Mesendoderm (in vitro differentiated cells): ENCODE results near the gene HLF.

Source experiments
- DNase-seq: peaks from one replicate; pipeline ENCODE4 v3.0.0; 2013
- H2AK5ac ChIP-seq: 2 replicates; pipeline ENCODE4 v1.6.1; 2013; ENCODE audit warnings: low read length, inconsistent platforms
- H2BK120ac ChIP-seq: 2 replicates; pipeline ENCODE4 v1.6.1; 2013; ENCODE audit warnings: low read depth, mild to moderate bottlenecking, low read length, moderate library complexity, mixed read lengths
- H2BK15ac ChIP-seq: replicated peaks from 2 replicates; pipeline ENCODE4 v1.6.1; 2013; ENCODE audit warnings: low read depth, mild to moderate bottlenecking, moderate library complexity
- H2BK5ac ChIP-seq: 2 replicates; pipeline ENCODE4 v1.6.1; 2013; ENCODE audit warnings: low read length, inconsistent platforms
- H3K18ac ChIP-seq: 2 replicates; pipeline ENCODE4 v1.6.1; 2013; ENCODE audit warnings: mild to moderate bottlenecking, low read length, mixed read lengths
- H3K23ac ChIP-seq: one replicate; pipeline ENCODE4 v1.6.1; 2013; ENCODE audit warnings: low read length
- H3K27ac ChIP-seq: 2 replicates; pipeline ENCODE4 v1.5.1; 2013; ENCODE audit warnings: low read depth, mild to moderate bottlenecking, inconsistent platforms, low read length, moderate library complexity
- H3K27me3 ChIP-seq: 2 replicates; pipeline ENCODE4 v1.6.1; 2013; ENCODE audit warnings: low read length, control low read depth, mild to moderate bottlenecking, inconsistent platforms; ENCODE audit not compliant: insufficient read depth, poor library complexity
- H3K36me3 ChIP-seq: 2 replicates; pipeline ENCODE4 v1.6.1; 2013; ENCODE audit warnings: low read length, inconsistent platforms; ENCODE audit not compliant: control insufficient read depth, insufficient read depth
- H3K4ac ChIP-seq: one replicate; pipeline ENCODE4 v1.6.1; 2013; ENCODE audit warnings: low read depth, mild to moderate bottlenecking, low read length, moderate library complexity
- H3K4me1 ChIP-seq: 2 replicates; pipeline ENCODE4 v1.6.1; 2013; ENCODE audit warnings: low read depth, low read length, inconsistent platforms; ENCODE audit not compliant: control insufficient read depth
- H3K4me2 ChIP-seq: 2 replicates; pipeline ENCODE4 v1.6.1; 2013; ENCODE audit warnings: low read length
- H3K4me3 ChIP-seq: 2 replicates; pipeline ENCODE4 v1.5.1; 2013; ENCODE audit warnings: mild to moderate bottlenecking, low read length
- H3K56ac ChIP-seq: one replicate; pipeline ENCODE4 v1.6.1; 2013; ENCODE audit warnings: low read length
- H3K79me1 ChIP-seq: 2 replicates; pipeline ENCODE4 v1.6.1; 2013; ENCODE audit warnings: low read length, inconsistent platforms
- H3K79me2 ChIP-seq: 2 replicates; pipeline ENCODE4 v1.6.1; 2013; ENCODE audit warnings: mild to moderate bottlenecking, low read length; ENCODE audit not compliant: control insufficient read depth, insufficient read depth
- H3K9ac ChIP-seq: 2 replicates; pipeline ENCODE4 v1.6.1; 2013; ENCODE audit warnings: low read length, inconsistent platforms
- H4K5ac ChIP-seq: one replicate; pipeline ENCODE4 v1.6.1; 2013; ENCODE audit warnings: low read length
- H4K8ac ChIP-seq: one replicate; pipeline ENCODE4 v1.6.1; 2013; ENCODE audit warnings: low read depth, mild to moderate bottlenecking, control low read depth, low read length, moderate library complexity
- WGBS: extraction: QIAGEN DNeasy Blood & Tissue Kit; methylation state at CpG from one replicate; pipeline ENCODE4 v1.1.7; 2013; ENCODE audit warnings: low lambda C conversion rate, missing lambda C conversion rate; ENCODE audit not compliant: insufficient coverage; ENCODE audit errors: extremely low coverage; 5-methylcytosine and 5-hydroxymethylcytosine counted together

The HLF gene

GRCh38 chr17:55224746-55225145 lies 40.0 kb upstream of the HLF start:
- H2BK15ac ChIP-seq: no peak overlapping the region
- H3K36me3 ChIP-seq: no peaks in the 10 kb centered on the region
- no peaks in the 10 kb centered on the region for H3K79me1 ChIP-seq
- DNase-seq: no peak
- no peak overlapping the region for H2AK5ac ChIP-seq
- no peak overlapping the region for H4K5ac ChIP-seq
- no peak overlapping the region for H3K9ac ChIP-seq
- no peak overlapping the region for H2BK5ac ChIP-seq
- H3K4me3 ChIP-seq: no peak overlapping the region
- no peak overlapping the region for H3K4me2 ChIP-seq
- H3K27ac ChIP-seq: no peak overlapping the region
- no peak overlapping the region for H2BK120ac ChIP-seq
- no CpG with 5 or more reads among the region's 2 CpGs for WGBS
- no peak overlapping the region for H3K18ac ChIP-seq
- H3K79me2 ChIP-seq: no peaks in the 10 kb centered on the region
- no peak overlapping the region for H3K23ac ChIP-seq
- no peaks in the 10 kb centered on the region for H3K27me3 ChIP-seq
- H3K4me1 ChIP-seq: no peaks in the 10 kb centered on the region
- H3K56ac ChIP-seq: no peak overlapping the region
- no peak overlapping the region for H4K8ac ChIP-seq
- no peak overlapping the region for H3K4ac ChIP-seq

GRCh38 chr17:55225237-55225636 lies 39.5 kb upstream of the HLF start:
- H3K36me3 ChIP-seq: no peaks in the 10 kb centered on the region
- no CpG with 5 or more reads among the region's 5 CpGs for WGBS
- H3K23ac ChIP-seq: no peak overlapping the region
- no peak overlapping the region for H2BK15ac ChIP-seq
- no peak overlapping the region for H2BK120ac ChIP-seq
- no peak overlapping the region for H3K18ac ChIP-seq
- H4K8ac ChIP-seq: no peak overlapping the region
- H3K4me2 ChIP-seq: no peak overlapping the region
- H4K5ac ChIP-seq: no peak overlapping the region
- DNase-seq: no peak
- H3K9ac ChIP-seq: no peak overlapping the region
- no peak overlapping the region for H2AK5ac ChIP-seq
- H3K4me1 ChIP-seq: no peaks in the 10 kb centered on the region
- H3K56ac ChIP-seq: no peak overlapping the region
- no peak overlapping the region for H3K4ac ChIP-seq
- no peak overlapping the region for H3K4me3 ChIP-seq
- no peak overlapping the region for H2BK5ac ChIP-seq
- no peaks in the 10 kb centered on the region for H3K27me3 ChIP-seq
- H3K27ac ChIP-seq: no peak overlapping the region
- H3K79me1 ChIP-seq: no peaks in the 10 kb centered on the region
- H3K79me2 ChIP-seq: no peaks in the 10 kb centered on the region

- Histone ChIP-seq H3K9ac (no peak overlapping the region), H4K8ac (no peak overlapping the region), H4K5ac (no peak overlapping the region), H3K4ac (no peak overlapping the region), H2BK120ac (no peak overlapping the region), H3K18ac (no peak overlapping the region), H3K79me1 (no peaks in the 10 kb centered on the region), H3K27ac (no peak overlapping the region), H3K36me3 (no peaks in the 10 kb centered on the region), H2BK5ac (no peak overlapping the region), H3K56ac (no peak overlapping the region), H3K4me1 (no peaks in the 10 kb centered on the region), H3K79me2 (no peaks in the 10 kb centered on the region), H3K27me3 (no peaks in the 10 kb centered on the region), H2BK15ac (no peak overlapping the region), H3K4me2 (no peak overlapping the region), H3K23ac (no peak overlapping the region), H2AK5ac (no peak overlapping the region), H3K4me3 (no peak overlapping the region)
- WGBS: no CpG with 5 or more reads among the region's 6 CpGs
- no peak for DNase-seq
Measured at GRCh38 chr17:55228683-55229192, 36.0 kb upstream of the HLF start.

GRCh38 chr17:55229276-55229675 lies 35.5 kb upstream of the HLF start:
- H3K27ac ChIP-seq: no peak overlapping the region
- no peaks in the 10 kb centered on the region for H3K4me1 ChIP-seq
- H3K18ac ChIP-seq: no peak overlapping the region
- no peak overlapping the region for H4K8ac ChIP-seq
- no peak overlapping the region for H2BK120ac ChIP-seq
- H2BK15ac ChIP-seq: no peak overlapping the region
- no peak overlapping the region for H2AK5ac ChIP-seq
- H3K56ac ChIP-seq: no peak overlapping the region
- no peaks in the 10 kb centered on the region for H3K79me1 ChIP-seq
- no peak overlapping the region for H3K4me3 ChIP-seq
- H3K36me3 ChIP-seq: no peaks in the 10 kb centered on the region
- no peaks in the 10 kb centered on the region for H3K79me2 ChIP-seq
- H4K5ac ChIP-seq: no peak overlapping the region
- no peak overlapping the region for H3K4ac ChIP-seq
- DNase-seq: no peak
- H2BK5ac ChIP-seq: no peak overlapping the region
- no CpG with 5 or more reads among the region's 2 CpGs for WGBS
- H3K9ac ChIP-seq: no peak overlapping the region
- H3K27me3 ChIP-seq: no peaks in the 10 kb centered on the region
- no peak overlapping the region for H3K4me2 ChIP-seq
- no peak overlapping the region for H3K23ac ChIP-seq

- Histone ChIP-seq H3K18ac (no peak overlapping the region), H3K36me3 (no peaks in the 10 kb centered on the region), H3K4me2 (no peak overlapping the region), H3K56ac (no peak overlapping the region), H4K8ac (no peak overlapping the region), H3K4me3 (no peak overlapping the region), H2BK120ac (no peak overlapping the region), H3K4ac (no peak overlapping the region), H2AK5ac (no peak overlapping the region), H3K23ac (no peak overlapping the region), H3K27me3 (no peaks in the 10 kb centered on the region), H3K27ac (no peak overlapping the region), H3K79me1 (no peaks in the 10 kb centered on the region), H3K9ac (no peak overlapping the region), H2BK5ac (no peak overlapping the region), H3K79me2 (no peaks in the 10 kb centered on the region), H2BK15ac (no peak overlapping the region), H3K4me1 (no peaks in the 10 kb centered on the region), H4K5ac (no peak overlapping the region)
- DNase-seq: no peak
- no CpG with 5 or more reads among the region's 1 CpG for WGBS
Measured at GRCh38 chr17:55230716-55231115, 34.0 kb upstream of the HLF start.

GRCh38 chr17:55233840-55234239 lies 30.9 kb upstream of the HLF start:
- H3K36me3 ChIP-seq: no peaks in the 10 kb centered on the region
- H2BK120ac ChIP-seq: no peak overlapping the region
- H3K4me1 ChIP-seq: no peaks in the 10 kb centered on the region
- H2BK5ac ChIP-seq: no peak overlapping the region
- no peak overlapping the region for H3K18ac ChIP-seq
- no peaks in the 10 kb centered on the region for H3K27me3 ChIP-seq
- no peak overlapping the region for H3K4ac ChIP-seq
- no peak overlapping the region for H2BK15ac ChIP-seq
- no peak overlapping the region for H4K8ac ChIP-seq
- no peak overlapping the region for H3K27ac ChIP-seq
- no peaks in the 10 kb centered on the region for H3K79me2 ChIP-seq
- H3K4me3 ChIP-seq: no peak overlapping the region
- no CpG with 5 or more reads among the region's 3 CpGs for WGBS
- no peak overlapping the region for H4K5ac ChIP-seq
- no peak overlapping the region for H2AK5ac ChIP-seq
- H3K4me2 ChIP-seq: no peak overlapping the region
- H3K23ac ChIP-seq: no peak overlapping the region
- H3K9ac ChIP-seq: no peak overlapping the region
- no peak overlapping the region for H3K56ac ChIP-seq
- no peaks in the 10 kb centered on the region for H3K79me1 ChIP-seq
- no peak for DNase-seq
